Left lung (tissue), 10 donors: ENCODE measurements around the gene ASB5. TPM values are rescaled to one million over a fixed set of nuclear protein-coding genes. Genes with fewer than 3 reads are reported as not detected.

Source experiments
- ATAC-seq: fragments of 200-7000 bp; cut with Tn5 transposase; one replicate; pipeline ENCODE4 v1.9.1; 2020; ENCODE audit warnings: moderate library complexity
- DNase-seq, 4 donors: peaks; one replicate each; pipeline ENCODE4 v3.0.0-alpha.2; 2013 to 2020
- H3K27ac ChIP-seq, 2 donors: fragments of 200-600 bp; sonication (generic) in 1 of 2; one replicate each; pipeline versions ENCODE4 v1.5.0 to v1.8.0; 2020 to 2021
- H3K27me3 ChIP-seq, 2 donors: fragments of 200-600 bp; sonication (generic) in 1 of 2; one replicate each; pipeline versions ENCODE4 v1.5.0 to v1.8.0; 2020 to 2021
- H3K36me3 ChIP-seq, 2 donors: fragments of 200-600 bp; sonication (generic) in 1 of 2; one replicate each; pipeline versions ENCODE4 v1.5.0 to v1.8.0; 2020 to 2021
- H3K4me1 ChIP-seq, 2 donors: fragments of 200-600 bp; one replicate each; pipeline ENCODE4 v1.8.0; 2021
- H3K4me3 ChIP-seq, 2 donors: fragments of 200-600 bp; sonication (generic) in 1 of 2; one replicate each; pipeline versions ENCODE4 v1.5.0 to v1.8.0; 2020 to 2021; ENCODE audit warnings: mild to moderate bottlenecking in 1 of 2
- H3K9me3 ChIP-seq, 2 donors: fragments of 200-600 bp; sonication (generic) in 1 of 2; one replicate each; pipeline versions ENCODE4 v1.5.0 to v1.8.0; 2020 to 2021
- CTCF ChIP-seq, 2 donors: fragments of 200-600 bp; sonication (generic) in 1 of 2; IDR thresholded peaks; one replicate each; pipeline versions ENCODE4 v1.5.0 to v1.8.0; 2021; ENCODE audit warnings: antibody characterized with exemption in 2 of 2
- intact Hi-C, 2 donors: fragments of 100-400 bp; cut with DNase I; formaldehyde crosslinking; loops; one replicate each; pipeline versions ENCODE4 v1.11.2 to v1.14.2; 2022
- polyA plus RNA-seq, 6 donors: library from polyadenylated mRNA; unstranded; fragments of 120-200 nt; gene quantifications; one replicate each; pipeline ENCODE4 v1.2.1, GENCODE V29; 2013; ENCODE audit not compliant: insufficient read length in 6 of 6
- total RNA-seq, 2 donors: library from RNA; stranded (reverse); fragmentation: NEBNext Ultra II Directional; extraction: Animal tissue kit (Norgen Biotek cat#: 25700); gene quantifications; one replicate each; pipeline ENCODE4 v1.2.1, GENCODE V29; 2021
- donor health status: DM: no; HTN: yes; CAD: no.
- donor health status: DM: no; HTN: no; CAD: no.

ASB5 gene
- total and polyA plus RNA-seq, 8 donors: 0.18 to 0.28 (median 0.24) TPM; not detected in 3

GRCh38 chr4:176277162-176277904 lies 8.3 kb upstream of the ASB5 start:
- H3K9me3 ChIP-seq: no peaks in the 10 kb centered on the region
- no peaks in the 10 kb centered on the region for H3K36me3 ChIP-seq
- intact Hi-C loops: no loop called here
- DNase-seq (peak in 3 of 4 donors; percentile 18 to 56 (median 34)), ATAC-seq (peak; percentile 94)
- peak in 1 of 2 donors; percentile 42 for TF ChIP-seq CTCF (IDR thresholded peaks at IDR 0.05)
- no peak overlapping the region for H3K4me3 ChIP-seq
- no peaks in the 10 kb centered on the region for H3K27me3 ChIP-seq
- H3K4me1 ChIP-seq: no peaks in the 10 kb centered on the region
- no peak overlapping the region for H3K27ac ChIP-seq

- ATAC-seq: no peak
- no peak for DNase-seq
- no peak overlapping the region for H3K4me3 ChIP-seq
- H3K36me3 ChIP-seq: no peaks in the 10 kb centered on the region
- no peaks in the 10 kb centered on the region for H3K27me3 ChIP-seq
- intact Hi-C loops: no loop called here
- TF ChIP-seq CTCF (IDR thresholded peaks at IDR 0.05): no peak
- H3K9me3 ChIP-seq: no peaks in the 10 kb centered on the region
- no peak overlapping the region for H3K27ac ChIP-seq
- no peaks in the 10 kb centered on the region for H3K4me1 ChIP-seq
Measured at GRCh38 chr4:176276710-176277109, 7.7 kb upstream of the ASB5 start.

- Histone ChIP-seq H3K9me3 (no peaks in the 10 kb centered on the region), H3K36me3 (no peaks in the 10 kb centered on the region), H3K27ac (no peak overlapping the region), H3K4me3 (no peak overlapping the region), H3K27me3 (no peaks in the 10 kb centered on the region), H3K4me1 (no peaks in the 10 kb centered on the region)
- no peak for TF ChIP-seq CTCF (IDR thresholded peaks at IDR 0.05)
- DNase-seq (no peak), ATAC-seq (no peak)
- intact Hi-C loops: no loop called here
Measured at GRCh38 chr4:176274441-176274840, 5.4 kb upstream of the ASB5 start.

GRCh38 chr4:176273736-176274135 lies 4.7 kb upstream of the ASB5 start:
- Histone ChIP-seq H3K27ac (no peak overlapping the region), H3K36me3 (no peaks in the 10 kb centered on the region), H3K9me3 (no peaks in the 10 kb centered on the region), H3K27me3 (no peaks in the 10 kb centered on the region), H3K4me3 (no peak overlapping the region), H3K4me1 (no peaks in the 10 kb centered on the region)
- intact Hi-C loops: no loop called here
- DNase-seq (no peak), ATAC-seq (no peak)
- TF ChIP-seq CTCF (IDR thresholded peaks at IDR 0.05): no peak

GRCh38 chr4:176272799-176273198 lies 3.8 kb upstream of the ASB5 start:
- TF ChIP-seq CTCF (IDR thresholded peaks at IDR 0.05): no peak
- intact Hi-C loops: no loop called here
- no peaks in the 10 kb centered on the region for H3K27me3 ChIP-seq

More at GRCh38 chr4:176272799-176273198, 3.8 kb upstream of the ASB5 start:
- no peak for DNase-seq
- H3K4me3 ChIP-seq: no peak overlapping the region
- H3K36me3 ChIP-seq: no peaks in the 10 kb centered on the region
- H3K9me3 ChIP-seq: no peaks in the 10 kb centered on the region
- no peaks in the 10 kb centered on the region for H3K4me1 ChIP-seq
- H3K27ac ChIP-seq: no peak overlapping the region
- no peak for ATAC-seq
